ENCODE data around the gene SEMA5A.

Gene SEMA5A

DNA sequence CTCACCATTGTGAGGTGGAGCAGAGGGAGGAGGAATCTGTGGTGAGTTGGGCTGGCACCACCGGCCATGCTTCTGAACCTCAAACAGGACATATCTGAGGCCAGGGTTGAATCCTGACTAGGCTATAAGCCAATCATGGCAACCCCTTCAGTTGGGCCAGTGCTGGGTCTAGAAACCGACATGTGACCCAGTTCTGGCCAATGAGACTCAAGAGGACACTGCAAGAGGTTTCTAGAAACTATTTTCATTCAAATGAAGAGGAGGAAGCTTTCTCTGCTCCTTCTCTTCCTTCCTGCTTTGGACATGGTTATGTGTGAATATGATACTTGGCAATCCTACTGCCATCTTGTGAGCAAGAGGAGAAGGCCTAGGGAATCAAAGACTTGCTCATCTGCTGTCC, 417.7 kb downstream of the SEMA5A start:
- Histone ChIP-seq H3K23ac (ENCODE audit: low read depth, low read length, poor library complexity) (no peak overlapping the region), H3K4me2 (ENCODE audit: insufficient read depth, low read length, poor library complexity, severe bottlenecking) (no peak overlapping the region), H3K4me3 (ENCODE audit: low read length in 2 of 2) (no peak overlapping the region), H2BK15ac (ENCODE audit: low read length) (no peak overlapping the region), H3K4ac (ENCODE audit: low read length) (no peak overlapping the region), H3K9me3 (replicated peaks in 1 of 2; ENCODE audit: control insufficient read depth in 2 of 2, insufficient read depth in 1 of 2, low read depth in 1 of 2, low read length in 2 of 2) (no peaks in the 10 kb centered on the region), H3K36me3 (replicated peaks in 1 of 2; ENCODE audit: control insufficient read depth in 2 of 2, insufficient read depth in 2 of 2, low read length in 2 of 2) (peaks cover 0 to 3% of the 10 kb centered on the region in 2 donors), H2AFZ (ENCODE audit: low read length) (no peak overlapping the region), H2BK12ac (ENCODE audit: low read length) (no peak overlapping the region), H3K79me1 (ENCODE audit: low read depth, low read length) (peaks cover 4% of the 10 kb centered on the region), H3K9ac (ENCODE audit: low read depth, low read length, poor library complexity) (no peak overlapping the region), H2BK5ac (ENCODE audit: low read length) (no peak overlapping the region), H3K14ac (ENCODE audit: low read length) (no peak overlapping the region), H4K91ac (ENCODE audit: low read depth, low read length, poor library complexity) (no peak overlapping the region), H2BK120ac (ENCODE audit: low read depth, low read length) (no peak overlapping the region), H3K18ac (ENCODE audit: low read length) (no peak overlapping the region), H2AK5ac (ENCODE audit: low read depth, low read length) (no peak overlapping the region), H4K8ac (ENCODE audit: low read depth, low read length) (no peak overlapping the region), H3K27me3 (ENCODE audit: control insufficient read depth in 3 of 3, insufficient read depth in 3 of 3, low read depth in 1 of 3, low read length in 3 of 3) (no peaks in the 10 kb centered on the region), H3K27ac (replicated peaks; ENCODE audit: low read length) (no peak overlapping the region), H3K4me1 (ENCODE audit: control insufficient read depth in 2 of 2, insufficient read depth in 1 of 2, low read depth in 1 of 2, low read length in 2 of 2) (peaks cover 8 to 11% of the 10 kb centered on the region in 2 donors)
- no peak for DNase-seq (ENCODE audit: low spot score)
- no CpG with 5 or more reads among the region's 2 CpGs for WGBS, 2 donors (ENCODE audit: extremely low coverage in 2 of 2, insufficient read length in 2 of 2, insufficient replicate concordance in 1 of 2)

DNA sequence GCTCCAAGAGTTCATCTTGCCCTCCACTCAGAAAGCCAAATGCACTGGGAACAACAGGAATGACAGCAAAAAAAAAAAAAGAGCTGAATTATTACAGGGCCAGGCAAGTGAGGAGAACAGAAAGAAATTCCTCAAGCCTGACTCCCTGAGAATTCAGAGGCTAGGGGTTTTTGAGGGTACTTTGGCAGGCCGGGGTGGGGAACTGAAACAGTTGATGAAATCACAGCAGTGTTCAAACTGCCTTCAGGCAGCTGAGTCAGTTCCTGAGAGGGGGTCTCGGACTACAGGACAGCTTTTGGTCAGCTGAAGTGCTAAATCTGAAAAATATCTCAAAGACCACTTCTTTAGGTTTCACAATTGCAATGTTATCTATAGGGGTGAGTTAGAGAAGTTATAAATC, 419.4 kb downstream of the SEMA5A start:
- Histone ChIP-seq H2BK120ac (ENCODE audit: low read depth, low read length) (no peak overlapping the region), H2AK5ac (ENCODE audit: low read depth, low read length) (no peak overlapping the region), H4K91ac (ENCODE audit: low read depth, low read length, poor library complexity) (no peak overlapping the region), H3K4me3 (ENCODE audit: low read length in 2 of 2) (no peak overlapping the region), H3K4me1 (ENCODE audit: control insufficient read depth in 2 of 2, insufficient read depth in 1 of 2, low read depth in 1 of 2, low read length in 2 of 2) (peaks cover 8 to 11% of the 10 kb centered on the region in 2 donors), H3K9ac (ENCODE audit: low read depth, low read length, poor library complexity) (no peak overlapping the region), H3K18ac (ENCODE audit: low read length) (no peak overlapping the region), H3K14ac (ENCODE audit: low read length) (no peak overlapping the region), H2AFZ (ENCODE audit: low read length) (no peak overlapping the region), H2BK12ac (ENCODE audit: low read length) (no peak overlapping the region), H4K8ac (ENCODE audit: low read depth, low read length) (no peak overlapping the region), H3K27me3 (ENCODE audit: control insufficient read depth in 3 of 3, insufficient read depth in 3 of 3, low read depth in 1 of 3, low read length in 3 of 3) (no peaks in the 10 kb centered on the region), H2BK5ac (ENCODE audit: low read length) (no peak overlapping the region), H3K36me3 (replicated peaks in 1 of 2; ENCODE audit: control insufficient read depth in 2 of 2, insufficient read depth in 2 of 2, low read length in 2 of 2) (peaks cover 0 to 5% of the 10 kb centered on the region in 2 donors), H3K27ac (replicated peaks; ENCODE audit: low read length) (no peak overlapping the region), H3K4ac (ENCODE audit: low read length) (no peak overlapping the region), H3K23ac (ENCODE audit: low read depth, low read length, poor library complexity) (no peak overlapping the region), H2BK15ac (ENCODE audit: low read length) (no peak overlapping the region), H3K79me1 (ENCODE audit: low read depth, low read length) (peaks cover 4% of the 10 kb centered on the region), H3K9me3 (replicated peaks in 1 of 2; ENCODE audit: control insufficient read depth in 2 of 2, insufficient read depth in 1 of 2, low read depth in 1 of 2, low read length in 2 of 2) (peaks cover 0 to 2% of the 10 kb centered on the region in 2 donors), H3K4me2 (ENCODE audit: insufficient read depth, low read length, poor library complexity, severe bottlenecking) (no peak overlapping the region)
- DNase-seq (ENCODE audit: low spot score) = no peak
- WGBS, 2 donors (ENCODE audit: extremely low coverage in 2 of 2, insufficient read length in 2 of 2, insufficient replicate concordance in 1 of 2) = no CpG with 5 or more reads among the region's 2 CpGs

GRCh38 chr5:9125852-9126251, 420.0 kb downstream of the SEMA5A start:
- H2BK5ac ChIP-seq (ENCODE audit: low read length) = no peak overlapping the region
- no peak overlapping the region for H4K8ac ChIP-seq (ENCODE audit: low read depth, low read length)
- H2BK120ac ChIP-seq (ENCODE audit: low read depth, low read length) = no peak overlapping the region
- H3K79me1 ChIP-seq (ENCODE audit: low read depth, low read length) = peaks cover 4% of the 10 kb centered on the region
- H3K14ac ChIP-seq (ENCODE audit: low read length) = no peak overlapping the region
- DNase-seq (ENCODE audit: low spot score) = no peak
- H3K4me3 ChIP-seq (ENCODE audit: low read length in 2 of 2) = no peak overlapping the region
- peaks cover 0 to 5% of the 10 kb centered on the region in 2 donors for H3K36me3 ChIP-seq (replicated peaks in 1 of 2; ENCODE audit: control insufficient read depth in 2 of 2, insufficient read depth in 2 of 2, low read length in 2 of 2)
- H3K23ac ChIP-seq (ENCODE audit: low read depth, low read length, poor library complexity) = no peak overlapping the region
- no peaks in the 10 kb centered on the region for H3K27me3 ChIP-seq (ENCODE audit: control insufficient read depth in 3 of 3, insufficient read depth in 3 of 3, low read depth in 1 of 3, low read length in 3 of 3)
- H3K18ac ChIP-seq (ENCODE audit: low read length) = no peak overlapping the region
- no peak overlapping the region for H2AK5ac ChIP-seq (ENCODE audit: low read depth, low read length)
- H3K4me2 ChIP-seq (ENCODE audit: insufficient read depth, low read length, poor library complexity, severe bottlenecking) = no peak overlapping the region
- H3K4ac ChIP-seq (ENCODE audit: low read length) = no peak overlapping the region
- H2AFZ ChIP-seq (ENCODE audit: low read length) = no peak overlapping the region
- peaks cover 0 to 2% of the 10 kb centered on the region in 2 donors for H3K9me3 ChIP-seq (replicated peaks in 1 of 2; ENCODE audit: control insufficient read depth in 2 of 2, insufficient read depth in 1 of 2, low read depth in 1 of 2, low read length in 2 of 2)
- no peak overlapping the region for H3K27ac ChIP-seq (replicated peaks; ENCODE audit: low read length)
- H3K4me1 ChIP-seq (ENCODE audit: control insufficient read depth in 2 of 2, insufficient read depth in 1 of 2, low read depth in 1 of 2, low read length in 2 of 2) = peaks cover 8 to 11% of the 10 kb centered on the region in 2 donors
- H2BK15ac ChIP-seq (ENCODE audit: low read length) = no peak overlapping the region
- H4K91ac ChIP-seq (ENCODE audit: low read depth, low read length, poor library complexity) = no peak overlapping the region
- H3K9ac ChIP-seq (ENCODE audit: low read depth, low read length, poor library complexity) = no peak overlapping the region
- no CpG with 5 or more reads among the region's 3 CpGs for WGBS, 2 donors (ENCODE audit: extremely low coverage in 2 of 2, insufficient read length in 2 of 2, insufficient replicate concordance in 1 of 2)
- H2BK12ac ChIP-seq (ENCODE audit: low read length) = no peak overlapping the region

DNA sequence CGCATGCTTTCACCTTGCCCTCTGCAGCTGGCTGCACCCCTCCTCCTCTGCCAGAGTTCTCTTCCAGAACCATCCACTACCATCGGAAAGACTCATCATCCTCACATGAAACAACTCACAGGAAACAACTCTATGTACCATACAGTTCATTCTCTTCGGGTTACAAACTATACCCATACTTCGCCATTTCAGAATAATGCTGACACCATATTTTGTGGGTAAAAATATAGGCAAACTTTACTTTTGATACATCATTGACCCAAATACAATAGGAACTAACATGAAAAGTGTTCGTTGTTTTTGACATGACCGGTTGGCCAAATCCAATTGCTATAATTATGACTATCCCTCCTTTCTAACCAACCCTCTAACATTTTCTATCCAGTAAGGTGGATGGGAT, 421.0 kb downstream of the SEMA5A start:
- H3K36me3 ChIP-seq (replicated peaks in 1 of 2; ENCODE audit: control insufficient read depth in 2 of 2, insufficient read depth in 2 of 2, low read length in 2 of 2) = peaks cover 0 to 5% of the 10 kb centered on the region in 2 donors
- peaks cover 4% of the 10 kb centered on the region for H3K79me1 ChIP-seq (ENCODE audit: low read depth, low read length)
- no peak overlapping the region for H3K4me3 ChIP-seq (ENCODE audit: low read length in 2 of 2)
- peaks cover 0 to 2% of the 10 kb centered on the region in 2 donors for H3K9me3 ChIP-seq (replicated peaks in 1 of 2; ENCODE audit: control insufficient read depth in 2 of 2, insufficient read depth in 1 of 2, low read depth in 1 of 2, low read length in 2 of 2)
- no peak overlapping the region for H3K23ac ChIP-seq (ENCODE audit: low read depth, low read length, poor library complexity)
- no peak overlapping the region for H2BK120ac ChIP-seq (ENCODE audit: low read depth, low read length)
- H3K27ac ChIP-seq (replicated peaks; ENCODE audit: low read length) = no peak overlapping the region
- H3K4me2 ChIP-seq (ENCODE audit: insufficient read depth, low read length, poor library complexity, severe bottlenecking) = no peak overlapping the region
- H4K91ac ChIP-seq (ENCODE audit: low read depth, low read length, poor library complexity) = no peak overlapping the region
- no peak overlapping the region for H3K14ac ChIP-seq (ENCODE audit: low read length)
- no peak overlapping the region for H2BK15ac ChIP-seq (ENCODE audit: low read length)
- no peak for DNase-seq (ENCODE audit: low spot score)
- H3K4ac ChIP-seq (ENCODE audit: low read length) = no peak overlapping the region
- no CpG with 5 or more reads among the region's 6 CpGs for WGBS, 2 donors (ENCODE audit: extremely low coverage in 2 of 2, insufficient read length in 2 of 2, insufficient replicate concordance in 1 of 2)
- no peak overlapping the region for H2AFZ ChIP-seq (ENCODE audit: low read length)
- H3K27me3 ChIP-seq (ENCODE audit: control insufficient read depth in 3 of 3, insufficient read depth in 3 of 3, low read depth in 1 of 3, low read length in 3 of 3) = no peaks in the 10 kb centered on the region
- no peak overlapping the region for H2AK5ac ChIP-seq (ENCODE audit: low read depth, low read length)
- no peak overlapping the region for H3K9ac ChIP-seq (ENCODE audit: low read depth, low read length, poor library complexity)
- no peak overlapping the region for H2BK12ac ChIP-seq (ENCODE audit: low read length)
- H3K18ac ChIP-seq (ENCODE audit: low read length) = no peak overlapping the region
- no peak overlapping the region for H2BK5ac ChIP-seq (ENCODE audit: low read length)
- peaks cover 8 to 11% of the 10 kb centered on the region in 2 donors for H3K4me1 ChIP-seq (ENCODE audit: control insufficient read depth in 2 of 2, insufficient read depth in 1 of 2, low read depth in 1 of 2, low read length in 2 of 2)
- no peak overlapping the region for H4K8ac ChIP-seq (ENCODE audit: low read depth, low read length)
